Subcutaneous abdominal adipose tissue (tissue), 5 donors: Measurements from ENCODE around the gene FAM50B.

Source experiments
- H3K27ac ChIP-seq: one replicate; pipeline ENCODE4 v1.7.0; 2013; ENCODE audit warnings: low read depth, mild to moderate bottlenecking, inconsistent platforms, low read length, moderate library complexity
- H3K27me3 ChIP-seq, 5 donors: one replicate each; pipeline ENCODE4 v1.7.0; 2013; ENCODE audit warnings: low read length in 5 of 5, inconsistent platforms in 1 of 5; ENCODE audit not compliant: control insufficient read depth in 5 of 5, insufficient read depth in 4 of 5
- H3K36me3 ChIP-seq, 5 donors: one replicate each; pipeline ENCODE4 v1.7.0; 2013; ENCODE audit warnings: low read length in 5 of 5; ENCODE audit not compliant: control insufficient read depth in 5 of 5, insufficient read depth in 5 of 5
- H3K4me1 ChIP-seq, 5 donors: one replicate each; pipeline ENCODE4 v1.7.0; 2013; ENCODE audit warnings: low read length in 5 of 5, mild to moderate bottlenecking in 3 of 5, moderate library complexity in 1 of 5; ENCODE audit not compliant: control insufficient read depth in 5 of 5, insufficient read depth in 5 of 5
- H3K4me3 ChIP-seq, 5 donors: one replicate each; pipeline ENCODE4 v1.7.0; 2013; ENCODE audit warnings: low read length in 5 of 5, low read depth in 1 of 5
- H3K9ac ChIP-seq, 5 donors: one replicate each; pipeline ENCODE4 v1.7.0; 2013; ENCODE audit warnings: low read length in 5 of 5, mild to moderate bottlenecking in 4 of 5, moderate library complexity in 3 of 5
- H3K9me3 ChIP-seq, 5 donors: one replicate each; pipeline ENCODE4 v1.7.0; 2013; ENCODE audit warnings: low read length in 5 of 5; ENCODE audit not compliant: control insufficient read depth in 5 of 5
- donor health status: healthy.
- donor health status: healthy.
- donor health status: healthy.
- donor health status: healthy.
- donor health status: healthy.

Gene FAM50B

GRCh38 chr6:3879194-3879952 lies 30.2 kb downstream of the FAM50B start:
- H3K27me3 ChIP-seq: no peaks in the 10 kb centered on the region
- peaks cover 12 to 38% (median 32%) of the 10 kb centered on the region in 5 donors for H3K4me1 ChIP-seq
- no peak overlapping the region for H3K9ac ChIP-seq
- H3K27ac ChIP-seq: no peak overlapping the region
- H3K4me3 ChIP-seq: no peak overlapping the region
- no peaks in the 10 kb centered on the region for H3K36me3 ChIP-seq
- H3K9me3 ChIP-seq: no peaks in the 10 kb centered on the region

GRCh38 chr6:3881711-3882421 lies 32.7 kb downstream of the FAM50B start:
- H3K9ac ChIP-seq: no peak overlapping the region
- no peaks in the 10 kb centered on the region for H3K36me3 ChIP-seq
- H3K4me3 ChIP-seq: no peak overlapping the region
- no peaks in the 10 kb centered on the region for H3K9me3 ChIP-seq
- H3K4me1 ChIP-seq: peaks cover 12 to 34% (median 30%) of the 10 kb centered on the region in 5 donors
- H3K27ac ChIP-seq: peak overlapping the region; percentile 46
- H3K27me3 ChIP-seq: no peaks in the 10 kb centered on the region

- Histone ChIP-seq H3K27ac (peak overlapping the region; percentile 46), H3K9ac (no peak overlapping the region), H3K4me3 (no peak overlapping the region)
These were observed 33.3 kb downstream of the FAM50B start for GRCh38 chr6:3882431-3882830.

GRCh38 chr6:3882866-3883265 lies 33.7 kb downstream of the FAM50B start:
- H3K4me1 ChIP-seq: peaks cover 12 to 44% (median 38%) of the 10 kb centered on the region in 5 donors
- H3K9me3 ChIP-seq: no peaks in the 10 kb centered on the region
- H3K4me3 ChIP-seq: no peak overlapping the region
- H3K36me3 ChIP-seq: no peaks in the 10 kb centered on the region
- no peak overlapping the region for H3K9ac ChIP-seq
- H3K27ac ChIP-seq: peak overlapping the region; percentile 67
- H3K27me3 ChIP-seq: no peaks in the 10 kb centered on the region

More at GRCh38 chr6:3882431-3882830, 33.3 kb downstream of the FAM50B start:
- Histone ChIP-seq H3K27me3 (no peaks in the 10 kb centered on the region), H3K36me3 (no peaks in the 10 kb centered on the region), H3K4me1 (peaks cover 12 to 39% (median 34%) of the 10 kb centered on the region in 5 donors), H3K9me3 (no peaks in the 10 kb centered on the region)

- no peak overlapping the region for H3K4me3 ChIP-seq
- H3K27ac ChIP-seq: peak overlapping the region; percentile 67
- peak overlapping the region in 1 of 5 donors; percentile 41 for H3K9ac ChIP-seq
- H3K9me3 ChIP-seq: no peaks in the 10 kb centered on the region
- peaks cover 17 to 57% (median 51%) of the 10 kb centered on the region in 5 donors for H3K4me1 ChIP-seq
- H3K27me3 ChIP-seq: no peaks in the 10 kb centered on the region
- no peaks in the 10 kb centered on the region for H3K36me3 ChIP-seq
These were observed 35.0 kb downstream of the FAM50B start for GRCh38 chr6:3884007-3884745.

- H3K27me3 ChIP-seq: no peaks in the 10 kb centered on the region
- H3K9ac ChIP-seq: no peak overlapping the region
- peaks cover 17 to 57% (median 54%) of the 10 kb centered on the region in 5 donors for H3K4me1 ChIP-seq
- no peak overlapping the region for H3K27ac ChIP-seq
- H3K4me3 ChIP-seq: no peak overlapping the region
- no peaks in the 10 kb centered on the region for H3K9me3 ChIP-seq
- no peaks in the 10 kb centered on the region for H3K36me3 ChIP-seq
These were observed 36.3 kb downstream of the FAM50B start for GRCh38 chr6:3885262-3886036.

- no peaks in the 10 kb centered on the region for H3K36me3 ChIP-seq
- H3K9ac ChIP-seq: peak overlapping the region in 1 of 5 donors; percentile 38
- H3K4me1 ChIP-seq: peaks cover 20 to 64% (median 59%) of the 10 kb centered on the region in 5 donors
- H3K4me3 ChIP-seq: no peak overlapping the region
- H3K27ac ChIP-seq: peak overlapping the region; percentile 88
- H3K27me3 ChIP-seq: no peaks in the 10 kb centered on the region
- no peaks in the 10 kb centered on the region for H3K9me3 ChIP-seq
These were observed 38.1 kb downstream of the FAM50B start for GRCh38 chr6:3887150-3887700.

GRCh38 chr6:3888153-3888957 lies 39.2 kb downstream of the FAM50B start:
- H3K36me3 ChIP-seq: no peaks in the 10 kb centered on the region
- no peaks in the 10 kb centered on the region for H3K27me3 ChIP-seq
- peaks cover 15 to 61% (median 57%) of the 10 kb centered on the region in 5 donors for H3K4me1 ChIP-seq
- peak overlapping the region; percentile 12 to 89 (median 35) for H3K9ac ChIP-seq
- peak overlapping the region; percentile 88 for H3K27ac ChIP-seq
- H3K9me3 ChIP-seq: no peaks in the 10 kb centered on the region
- no peak overlapping the region for H3K4me3 ChIP-seq

GRCh38 chr6:3890047-3890446 lies 40.9 kb downstream of the FAM50B start:
- Histone ChIP-seq H3K27me3 (no peaks in the 10 kb centered on the region), H3K9me3 (no peaks in the 10 kb centered on the region), H3K36me3 (no peaks in the 10 kb centered on the region), H3K4me1 (peaks cover 9 to 52% (median 48%) of the 10 kb centered on the region in 5 donors), H3K27ac (no peak overlapping the region), H3K4me3 (no peak overlapping the region), H3K9ac (no peak overlapping the region)
